Stimulated activated CD8-positive, alpha-beta memory T cell treated with anti-CD3 and anti-CD28 coated beads, Interleukin-4, amount 100 ng/mL, for 48 hours (primary cell): Measurements from ENCODE around the gene XIAP.

Experiments used
- DNase-seq: peaks from one replicate; pipeline ENCODE4 v3.0.0-alpha.2; 2020

XIAP gene

GRCh38 chrX:123961268-123962005 is 101.6 kb downstream of the XIAP start, which contains the start of gene STAG2:
STAG2 (plus strand) TSS chrX:123961706; CDS start chrX:124022628, 60,922 bp downstream.
- DNase-seq, result peak; percentile 70

- no peak for DNase-seq
Measured at GRCh38 chrX:123962006-123962467, 102.2 kb downstream of the XIAP start.

GRCh38 chrX:123962794-123963373 is 103.0 kb downstream of the XIAP start:
- DNase-seq, result peak; percentile 84
